Activated CD8-positive, alpha-beta T cell treated with anti-CD3 and anti-CD28 coated beads for 36 hours (primary cell): Measurements from ENCODE around the gene GIPR. TPM values are rescaled to one million over a fixed set of nuclear protein-coding genes. Genes with fewer than 3 reads are reported as not detected.

ENCODE experiments used
- ATAC-seq: fragments of 200-7000 bp; cut with Tn5 transposase; one replicate; pipeline ENCODE4 v1.10.0; 2021; ENCODE audit warnings: mild to moderate bottlenecking, moderate library complexity
- CTCF ChIA-PET: fragments of 350-600 bp; sonication (Branson Sonifier 250); formaldehyde crosslinking; loops from one replicate; lab custom pipeline; 2021; ENCODE audit warnings: antibody characterized with exemption; lab: Charles Lee
- POLR2A ChIA-PET: fragments of 350-600 bp; sonication (Branson Sonifier 250); formaldehyde crosslinking; loops from one replicate; lab custom pipeline; 2021; ENCODE audit warnings: antibody characterized with exemption; lab: Charles Lee
- DNase-seq: peaks from one replicate; pipeline ENCODE4 v3.0.0-alpha.2; 2020
- H3K27ac Mint-ChIP-seq: one replicate; pipeline ENCODE4 v1.8.0; 2021; ENCODE audit warnings: mild to moderate bottlenecking, mixed read lengths
- H3K27me3 Mint-ChIP-seq: one replicate; pipeline ENCODE4 v1.8.0; 2021; ENCODE audit warnings: mixed read lengths
- H3K36me3 Mint-ChIP-seq: one replicate; pipeline ENCODE4 v1.8.0; 2021; ENCODE audit warnings: low read depth, mixed read lengths
- H3K4me1 Mint-ChIP-seq: one replicate; pipeline ENCODE4 v1.8.0; 2021; ENCODE audit warnings: low read depth, mixed read lengths
- H3K4me3 Mint-ChIP-seq: one replicate; pipeline ENCODE4 v1.8.0; 2021; ENCODE audit warnings: mild to moderate bottlenecking, moderate library complexity, mixed read lengths
- H3K9me3 Mint-ChIP-seq: one replicate; pipeline ENCODE4 v1.8.0; 2021; ENCODE audit warnings: mixed read lengths
- CTCF ChIP-seq: fragments of 200-600 bp; IDR thresholded peaks from one replicate; pipeline ENCODE4 v1.8.0; 2022; ENCODE audit warnings: antibody characterized with exemption, mild to moderate bottlenecking
- intact Hi-C: fragments of 100-400 bp; cut with micrococcal nuclease; formaldehyde crosslinking; loops from one replicate; pipeline ENCODE4 v1.10.0; 2022
- microRNA-seq: library from miRNA; unstranded; fragments of <30 nt; microRNA quantifications from one replicate; pipeline ENCODE4 v1.2.0, GENCODE V29; 2022; ENCODE audit warnings: borderline microRNAs expressed, borderline replicate concordance
- total RNA-seq, 2 experiments: library from RNA; stranded (reverse); gene quantifications; one replicate each; pipeline ENCODE4 v1.2.3, GENCODE V29; 2021

Gene GIPR
- total RNA-seq, 2 experiments from 2014 or later: 5.9 to 6.8 TPM

- ATAC-seq (no peak), DNase-seq (peak; percentile 24)
- intact Hi-C loops: no loop called here
- no peak for TF ChIP-seq CTCF
- peak overlapping the region; percentile 96 for H3K4me3 Mint-ChIP-seq
- no peaks in the 10 kb centered on the region for H3K27me3 Mint-ChIP-seq
- ChIA-PET CTCF (interaction anchor here (1.0 to 3.8 kb wide), 7 partner anchors 13 to 244 kb away, joined by 3 to 18 read pairs (median 5); partner anchors contain the start of gene SIX5), POLR2A (interaction anchor here (0.8 to 3.7 kb wide), 5 partner anchors 10 to 38 kb away, joined by 3 to 23 read pairs (median 4); partner anchors contain the start of genes QPCTL and SNRPD2)
- peak overlapping the region; percentile 94 for H3K27ac Mint-ChIP-seq
- peaks cover 4% of the 10 kb centered on the region for H3K36me3 Mint-ChIP-seq
- peaks cover 24% of the 10 kb centered on the region for H3K4me1 Mint-ChIP-seq
- no peaks in the 10 kb centered on the region for H3K9me3 Mint-ChIP-seq
Measured at GRCh38 chr19:45729800-45730290, 61.8 kb downstream of the GIPR start.

- CTCF ChIA-PET: interaction anchor here (1.1 to 3.8 kb wide), 7 partner anchors 14 to 245 kb away, joined by 3 to 18 read pairs (median 5); partner anchors contain the start of gene SIX5
- ATAC-seq: peak; percentile 99
- peaks cover 4% of the 10 kb centered on the region for H3K36me3 Mint-ChIP-seq
Measured at GRCh38 chr19:45730368-45731288, 62.6 kb downstream of the GIPR start, which contains the start of gene FBXO46. TSS of gene FBXO46 (minus strand) at chr19:45730896. CDS start at chr19:45713495, 17,401 bp downstream.

More at GRCh38 chr19:45730368-45731288, 62.6 kb downstream of the GIPR start, which contains the start of gene FBXO46:
- intact Hi-C loops: no loop called here
- TF ChIP-seq CTCF: no peak
- peak; percentile 98 for DNase-seq
- Mint-ChIP-seq H3K9me3 (no peaks in the 10 kb centered on the region), H3K27me3 (no peaks in the 10 kb centered on the region), H3K4me1 (peaks cover 24% of the 10 kb centered on the region), H3K4me3 (peak within 1 kb of the TSS; percentile 96), H3K27ac (peak within 1 kb of the TSS; percentile 94)
- POLR2A ChIA-PET: interaction anchor here (1.2 to 3.7 kb wide), 8 partner anchors 8 to 36 kb away, joined by 3 to 23 read pairs (median 4); no protein-coding TSS in a partner anchor

Small RNA genes lying within 50 kb of the gene (microRNA-seq; reads per million reads assigned to microRNA genes)
- gene MIR330 (499 reads per million, percentile 84 among the genes with 10 or more reads in this experiment), gene MIR642A (not detected), gene MIR642B (not detected)

Other genes with a start within 250 kb of the GIPR start
- 10 to 100 TPM; 41.6 to 46.5 TPM for gene ERCC1, start 244.3 kb upstream of the GIPR start, total RNA-seq
- 10 to 100 TPM; 70.0 to 71.2 TPM for gene FOSB, start 200.2 kb upstream of the GIPR start, total RNA-seq
- gene RTN2, start 171.2 kb upstream of the GIPR start, total RNA-seq: 1 to 10 TPM; 2.6 to 3.0 TPM
- 1 to 10 TPM; 3.7 to 4.2 TPM for gene PPM1N, start 169.8 kb upstream of the GIPR start, total RNA-seq
- gene VASP, start 160.7 kb upstream of the GIPR start, total RNA-seq: 100 to 1,000 TPM; 152 to 153 TPM
- gene OPA3, start 83.4 kb upstream of the GIPR start, total RNA-seq: 10 to 100 TPM; 13.7 to 14.3 TPM
- not detected for gene GPR4, start 66.0 kb upstream of the GIPR start, total RNA-seq
- 100 to 1,000 TPM; 103 to 113 TPM for gene EML2, start 28.8 kb upstream of the GIPR start, total RNA-seq
- gene SNRPD2, start 23.7 kb downstream of the GIPR start, total RNA-seq: 100 to 1,000 TPM; 918 to 967 TPM
- 10 to 100 TPM; 31.6 to 31.7 TPM for gene QPCTL, start 24.4 kb downstream of the GIPR start, total RNA-seq
- 10 to 100 TPM; 28.6 to 34.7 TPM for gene FBXO46, start 62.7 kb downstream of the GIPR start, total RNA-seq
- not detected for gene MEIOSIN, start 65.2 kb downstream of the GIPR start, total RNA-seq
- 1 to 10 TPM in 1 of 2 experiments, under 1 TPM in 1; 0.97 to 1.5 TPM for gene SIX5, start 101.0 kb downstream of the GIPR start, total RNA-seq
- gene DMPK, start 114.3 kb downstream of the GIPR start, total RNA-seq: 1 to 10 TPM; 5.8 to 8.0 TPM
- 10 to 100 TPM; 23.5 to 26.0 TPM for gene DMWD, start 124.6 kb downstream of the GIPR start, total RNA-seq
- gene RSPH6A, start 147.1 kb downstream of the GIPR start, total RNA-seq: under 1 TPM; 0.41 to 0.63 TPM
- 100 to 1,000 TPM in 1 of 2 experiments, 10 to 100 TPM in 1; 96.8 to 114 TPM for gene SYMPK, start 194.9 kb downstream of the GIPR start, total RNA-seq
- gene FOXA3, start 196.1 kb downstream of the GIPR start, total RNA-seq: under 1 TPM in 1 of 2 experiments, not detected in 1; 0.36 TPM
- 10 to 100 TPM; 15.3 to 17.2 TPM for gene IRF2BP1, start 217.9 kb downstream of the GIPR start, total RNA-seq
- gene MYPOP, start 234.4 kb downstream of the GIPR start, total RNA-seq: 1 to 10 TPM; 4.1 to 5.0 TPM
- not detected for gene NANOS2, start 246.6 kb downstream of the GIPR start, total RNA-seq